Measurements from ENCODE around the gene CCDC86. TPM values are rescaled to one million over a fixed set of nuclear protein-coding genes. Genes with fewer than 3 reads are reported as not detected.

The CCDC86 gene
- total and polyA plus RNA-seq, 2 experiments from 2014 or later, result 16.5 to 30.9 TPM

- no peaks in the 10 kb centered on the region for H3K36me3 ChIP-seq
- H3K27me3 ChIP-seq, result no peaks in the 10 kb centered on the region
- DNase-seq (ENCODE audit: low read depth in 1 of 2, low spot score in 1 of 2), result no peak
- H3K9me3 ChIP-seq (ENCODE audit: low read depth), result no peaks in the 10 kb centered on the region
- no peak within 1 kb of the TSS for H3K27ac ChIP-seq
- H3K4me1 ChIP-seq (ENCODE audit: low read depth), result peaks cover 6% of the 10 kb centered on the region
- H3K4me3 ChIP-seq, result no peak within 1 kb of the TSS
- TF ChIP-seq, protein P1, sequence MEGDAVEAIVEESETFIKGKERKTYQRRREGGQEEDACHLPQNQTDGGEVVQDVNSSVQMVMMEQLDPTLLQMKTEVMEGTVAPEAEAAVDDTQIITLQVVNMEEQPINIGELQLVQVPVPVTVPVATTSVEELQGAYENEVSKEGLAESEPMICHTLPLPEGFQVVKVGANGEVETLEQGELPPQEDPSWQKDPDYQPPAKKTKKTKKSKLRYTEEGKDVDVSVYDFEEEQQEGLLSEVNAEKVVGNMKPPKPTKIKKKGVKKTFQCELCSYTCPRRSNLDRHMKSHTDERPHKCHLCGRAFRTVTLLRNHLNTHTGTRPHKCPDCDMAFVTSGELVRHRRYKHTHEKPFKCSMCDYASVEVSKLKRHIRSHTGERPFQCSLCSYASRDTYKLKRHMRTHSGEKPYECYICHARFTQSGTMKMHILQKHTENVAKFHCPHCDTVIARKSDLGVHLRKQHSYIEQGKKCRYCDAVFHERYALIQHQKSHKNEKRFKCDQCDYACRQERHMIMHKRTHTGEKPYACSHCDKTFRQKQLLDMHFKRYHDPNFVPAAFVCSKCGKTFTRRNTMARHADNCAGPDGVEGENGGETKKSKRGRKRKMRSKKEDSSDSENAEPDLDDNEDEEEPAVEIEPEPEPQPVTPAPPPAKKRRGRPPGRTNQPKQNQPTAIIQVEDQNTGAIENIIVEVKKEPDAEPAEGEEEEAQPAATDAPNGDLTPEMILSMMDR (IDR thresholded peaks at IDR 0.05; ENCODE audit: low read depth, low read length), result no peak
Measured at GRCh38 chr11:60866911-60867870, 25.3 kb downstream of the CCDC86 start, which contains the start of gene ZP1. ZP1 (plus strand) TSS chr11:60867542; CDS start chr11:60867562, 20 bp downstream.

- Histone ChIP-seq H3K27ac (no peak overlapping the region), H3K36me3 (no peaks in the 10 kb centered on the region), H3K4me1 (ENCODE audit: low read depth) (peaks cover 6% of the 10 kb centered on the region), H3K4me3 (no peak overlapping the region), H3K27me3 (no peaks in the 10 kb centered on the region), H3K9me3 (ENCODE audit: low read depth) (no peaks in the 10 kb centered on the region)
- TF ChIP-seq, protein P1 (IDR thresholded peaks at IDR 0.05; ENCODE audit: low read depth, low read length), result no peak
- no peak for DNase-seq (ENCODE audit: low read depth in 1 of 2, low spot score in 1 of 2)
Measured at GRCh38 chr11:60867871-60868681, 26.2 kb downstream of the CCDC86 start.

GRCh38 chr11:60868682-60869450 lies 27.0 kb downstream of the CCDC86 start:
- Histone ChIP-seq H3K4me1 (ENCODE audit: low read depth) (peaks cover 6% of the 10 kb centered on the region), H3K27ac (no peak overlapping the region), H3K9me3 (ENCODE audit: low read depth) (no peaks in the 10 kb centered on the region), H3K27me3 (no peaks in the 10 kb centered on the region), H3K4me3 (no peak overlapping the region), H3K36me3 (no peaks in the 10 kb centered on the region)
- TF ChIP-seq, protein P1 (IDR thresholded peaks at IDR 0.05; ENCODE audit: low read depth, low read length), result no peak
- DNase-seq (ENCODE audit: low read depth in 1 of 2, low spot score in 1 of 2), result no peak

GRCh38 chr11:60869451-60869825 lies 27.5 kb downstream of the CCDC86 start:
- Histone ChIP-seq H3K36me3 (no peaks in the 10 kb centered on the region), H3K27ac (no peak overlapping the region), H3K4me3 (no peak overlapping the region), H3K4me1 (ENCODE audit: low read depth) (peaks cover under 1% of the 10 kb centered on the region), H3K27me3 (no peaks in the 10 kb centered on the region), H3K9me3 (ENCODE audit: low read depth) (no peaks in the 10 kb centered on the region)
- TF ChIP-seq, protein P1 (IDR thresholded peaks at IDR 0.05; ENCODE audit: low read depth, low read length), result no peak
- DNase-seq (ENCODE audit: low read depth in 1 of 2, low spot score in 1 of 2), result no peak

- no peak overlapping the region for H3K4me3 ChIP-seq
- no peaks in the 10 kb centered on the region for H3K9me3 ChIP-seq (ENCODE audit: low read depth)
- H3K36me3 ChIP-seq, result no peaks in the 10 kb centered on the region
- no peak overlapping the region for H3K27ac ChIP-seq
- no peak for DNase-seq (ENCODE audit: low read depth in 1 of 2, low spot score in 1 of 2)
- no peaks in the 10 kb centered on the region for H3K27me3 ChIP-seq
- TF ChIP-seq, protein P1 (IDR thresholded peaks at IDR 0.05; ENCODE audit: low read depth, low read length), result no peak
- H3K4me1 ChIP-seq (ENCODE audit: low read depth), result no peaks in the 10 kb centered on the region
Measured at GRCh38 chr11:60870276-60870675, 28.4 kb downstream of the CCDC86 start.
